WTC11 (cell line): ENCODE measurements around the gene GRAMD1A. TPM values are rescaled to one million over a fixed set of nuclear protein-coding genes. Genes with fewer than 3 reads are reported as not detected.

Experiments
- ATAC-seq: fragments of 200-7000 bp; cut with Tn5 transposase; 2 replicates; pipeline ENCODE4 v1.10.0; 2021; ENCODE audit warnings: mild to moderate bottlenecking, moderate library complexity
- CTCF ChIA-PET: fragments of 300-600 bp; sonication (Branson Sonifier 250); formaldehyde crosslinking; loops from one replicate; lab custom pipeline; 2021; ENCODE audit warnings: antibody characterized with exemption; lab: Charles Lee
- POLR2A ChIA-PET: fragments of 350-600 bp; sonication (Branson Sonifier 250); formaldehyde crosslinking; loops from one replicate; lab custom pipeline; 2021; ENCODE audit warnings: antibody characterized with exemption; lab: Charles Lee
- DNase-seq: peaks from one replicate; pipeline ENCODE4 v3.0.0; 2021; ENCODE audit warnings: low spot score
- H3K27ac Mint-ChIP-seq: 2 replicates; pipeline ENCODE4 v1.8.0; 2021; ENCODE audit warnings: mixed read lengths
- H3K27me3 Mint-ChIP-seq: 2 replicates; pipeline ENCODE4 v1.8.0; 2021; ENCODE audit warnings: low read depth, mild to moderate bottlenecking, moderate library complexity, mixed read lengths
- H3K36me3 Mint-ChIP-seq: 2 replicates; pipeline ENCODE4 v1.8.0; 2021; ENCODE audit warnings: mixed read lengths
- H3K4me1 Mint-ChIP-seq: 2 replicates; pipeline ENCODE4 v1.8.0; 2022; ENCODE audit warnings: mixed read lengths
- H3K4me3 Mint-ChIP-seq: 2 replicates; pipeline ENCODE4 v1.8.0; 2021; ENCODE audit warnings: mild to moderate bottlenecking, moderate library complexity, mixed read lengths
- H3K9me3 Mint-ChIP-seq: 2 replicates; pipeline ENCODE4 v1.8.0; 2021; ENCODE audit warnings: mixed read lengths
- IRF2 ChIP-seq: sonication (generic); formaldehyde crosslinking; IDR thresholded peaks from 2 replicates; pipeline ENCODE4 v1.8.0; 2022; ENCODE audit warnings: low read depth, missing genetic modification reagents, borderline replicate concordance
- KAT7 ChIP-seq: sonication (generic); formaldehyde crosslinking; IDR thresholded peaks from 2 replicates; pipeline ENCODE4 v1.8.1; 2023; ENCODE audit warnings: missing genetic modification reagents, mild to moderate bottlenecking, borderline replicate concordance
- NFATC4 ChIP-seq: fragments of 250-450 bp; sonication (Bioruptor Pico); IDR thresholded peaks from 2 replicates; pipeline ENCODE4 v1.9.0; 2021; ENCODE audit warnings: mild to moderate bottlenecking
- PRRX2 ChIP-seq: fragments of 250-450 bp; sonication (Bioruptor Pico); IDR thresholded peaks from 2 replicates; pipeline ENCODE4 v1.8.0; 2021; ENCODE audit warnings: mild to moderate bottlenecking
- RELA ChIP-seq: sonication (generic); formaldehyde crosslinking; IDR thresholded peaks from 2 replicates; pipeline ENCODE4 v1.8.1; 2022; ENCODE audit warnings: missing genetic modification reagents, mild to moderate bottlenecking, borderline replicate concordance
- SP1 ChIP-seq: sonication (generic); formaldehyde crosslinking; conservative IDR thresholded peaks from 2 replicates; pipeline ENCODE4 v1.8.1; 2022; ENCODE audit warnings: missing genetic modification reagents
- TEAD4 ChIP-seq: sonication (generic); formaldehyde crosslinking; IDR thresholded peaks from 2 replicates; pipeline ENCODE4 v1.8.0; 2022; ENCODE audit warnings: mild to moderate bottlenecking, missing genetic modification reagents
- ZNF121 ChIP-seq: sonication (generic); formaldehyde crosslinking; IDR thresholded peaks from 2 replicates; pipeline ENCODE4 v1.8.0; 2023; ENCODE audit warnings: missing genetic modification reagents
- ZNF423 ChIP-seq: fragments of 250-450 bp; sonication (Bioruptor Pico); IDR thresholded peaks from 2 replicates; pipeline ENCODE4 v2.1.2; 2022; ENCODE audit warnings: mild to moderate bottlenecking, moderate library complexity
- ZNF671 ChIP-seq: fragments of 250-450 bp; sonication (Bioruptor Pico); IDR thresholded peaks from 2 replicates; pipeline ENCODE4 v1.8.0; 2021; ENCODE audit warnings: mild to moderate bottlenecking
- total RNA-seq: library from RNA; stranded (reverse); gene quantifications from 3 replicates; pipeline ENCODE4 v1.2.3, GENCODE V29; 2021
- TF ChIP-seq, protein P1 (sequence below): sonication (generic); formaldehyde crosslinking; IDR thresholded peaks from 2 replicates; pipeline ENCODE4 v1.8.1; 2023; ENCODE audit warnings: mild to moderate bottlenecking, missing genetic modification reagents
- TF ChIP-seq, protein P2 (sequence below): sonication (generic); formaldehyde crosslinking; IDR thresholded peaks from 2 replicates; pipeline ENCODE4 v1.8.1; 2023; ENCODE audit warnings: mild to moderate bottlenecking, missing genetic modification reagents, moderate library complexity
- TF ChIP-seq, protein P3 (sequence below): sonication (generic); formaldehyde crosslinking; IDR thresholded peaks from 2 replicates; pipeline ENCODE4 v1.8.0; 2023; ENCODE audit warnings: missing genetic modification reagents, mild to moderate bottlenecking, borderline replicate concordance
- TF ChIP-seq, protein P4 (sequence below): sonication (generic); formaldehyde crosslinking; IDR thresholded peaks from 2 replicates; pipeline ENCODE4 v1.8.1; 2023; ENCODE audit warnings: mild to moderate bottlenecking, missing genetic modification reagents, moderate library complexity
- TF ChIP-seq, protein P5 (sequence below): fragments of 250-450 bp; sonication (Bioruptor Pico); IDR thresholded peaks from 2 replicates; pipeline ENCODE4 v2.1.2; 2022; ENCODE audit warnings: mild to moderate bottlenecking, moderate library complexity
- TF ChIP-seq, protein P6 (sequence below): sonication (generic); formaldehyde crosslinking; IDR thresholded peaks from 2 replicates; pipeline ENCODE4 v1.8.1; 2022; ENCODE audit warnings: mild to moderate bottlenecking, missing genetic modification reagents, moderate library complexity, borderline replicate concordance

GRAMD1A gene
- total RNA-seq, 1 experiment from 2014 or later = 389 TPM

DNA sequence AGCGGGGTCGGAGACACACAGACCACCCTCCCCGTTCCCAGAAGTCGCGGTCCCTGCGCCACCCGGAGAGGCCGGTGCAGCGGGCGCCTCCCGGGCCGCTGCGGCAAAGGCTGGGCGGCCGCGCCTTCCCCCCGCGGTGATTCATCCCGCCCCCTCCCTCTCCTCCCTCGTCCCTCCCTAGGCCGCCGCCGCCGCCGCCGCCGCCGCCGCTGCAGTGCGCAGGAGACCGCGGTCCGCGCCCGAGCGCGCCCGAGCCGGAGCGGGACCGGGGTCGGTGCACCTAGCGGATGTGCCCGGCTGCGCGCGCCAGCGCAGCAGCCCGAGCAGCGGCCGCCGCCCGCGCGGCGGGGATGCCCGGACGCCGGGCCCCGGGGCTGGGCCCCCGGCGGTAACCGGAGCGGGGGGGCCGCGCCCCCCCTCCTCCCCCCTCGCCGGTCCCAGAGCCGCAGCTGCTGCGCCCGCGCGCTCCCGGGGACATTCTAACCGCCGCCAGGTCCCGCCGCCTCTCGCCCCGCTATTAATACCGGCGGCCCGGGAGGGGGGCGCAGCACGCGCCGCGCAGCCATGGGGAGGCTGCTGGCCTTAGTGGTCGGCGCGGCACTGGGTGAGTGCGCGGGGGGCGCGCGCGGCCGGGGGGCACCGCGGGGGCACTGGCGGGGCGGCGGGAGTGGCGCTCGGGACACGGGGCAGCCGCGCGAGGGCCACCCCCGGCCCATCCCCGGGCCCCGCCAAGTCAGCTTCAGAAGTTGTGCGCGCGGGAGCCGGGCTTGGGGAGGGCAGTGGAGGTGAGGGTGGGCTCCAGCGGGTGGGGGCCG, 30.3 kb downstream of the GRAMD1A start, which contains the start of gene SCN1B (continued):
- TF ChIP-seq, protein P1, sequence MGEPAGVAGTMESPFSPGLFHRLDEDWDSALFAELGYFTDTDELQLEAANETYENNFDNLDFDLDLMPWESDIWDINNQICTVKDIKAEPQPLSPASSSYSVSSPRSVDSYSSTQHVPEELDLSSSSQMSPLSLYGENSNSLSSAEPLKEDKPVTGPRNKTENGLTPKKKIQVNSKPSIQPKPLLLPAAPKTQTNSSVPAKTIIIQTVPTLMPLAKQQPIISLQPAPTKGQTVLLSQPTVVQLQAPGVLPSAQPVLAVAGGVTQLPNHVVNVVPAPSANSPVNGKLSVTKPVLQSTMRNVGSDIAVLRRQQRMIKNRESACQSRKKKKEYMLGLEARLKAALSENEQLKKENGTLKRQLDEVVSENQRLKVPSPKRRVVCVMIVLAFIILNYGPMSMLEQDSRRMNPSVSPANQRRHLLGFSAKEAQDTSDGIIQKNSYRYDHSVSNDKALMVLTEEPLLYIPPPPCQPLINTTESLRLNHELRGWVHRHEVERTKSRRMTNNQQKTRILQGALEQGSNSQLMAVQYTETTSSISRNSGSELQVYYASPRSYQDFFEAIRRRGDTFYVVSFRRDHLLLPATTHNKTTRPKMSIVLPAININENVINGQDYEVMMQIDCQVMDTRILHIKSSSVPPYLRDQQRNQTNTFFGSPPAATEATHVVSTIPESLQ (CRISPR knock-in tag) = no peak
- 0 out of 2 replicates have a peak, but pooled peaks have one; percentile 26 for TF ChIP-seq NFATC4 (CRISPR knock-in tag)
- TF ChIP-seq ZNF671 (CRISPR knock-in tag) = peak; percentile 8; the same call in 1 of the 2 replicates

DNA sequence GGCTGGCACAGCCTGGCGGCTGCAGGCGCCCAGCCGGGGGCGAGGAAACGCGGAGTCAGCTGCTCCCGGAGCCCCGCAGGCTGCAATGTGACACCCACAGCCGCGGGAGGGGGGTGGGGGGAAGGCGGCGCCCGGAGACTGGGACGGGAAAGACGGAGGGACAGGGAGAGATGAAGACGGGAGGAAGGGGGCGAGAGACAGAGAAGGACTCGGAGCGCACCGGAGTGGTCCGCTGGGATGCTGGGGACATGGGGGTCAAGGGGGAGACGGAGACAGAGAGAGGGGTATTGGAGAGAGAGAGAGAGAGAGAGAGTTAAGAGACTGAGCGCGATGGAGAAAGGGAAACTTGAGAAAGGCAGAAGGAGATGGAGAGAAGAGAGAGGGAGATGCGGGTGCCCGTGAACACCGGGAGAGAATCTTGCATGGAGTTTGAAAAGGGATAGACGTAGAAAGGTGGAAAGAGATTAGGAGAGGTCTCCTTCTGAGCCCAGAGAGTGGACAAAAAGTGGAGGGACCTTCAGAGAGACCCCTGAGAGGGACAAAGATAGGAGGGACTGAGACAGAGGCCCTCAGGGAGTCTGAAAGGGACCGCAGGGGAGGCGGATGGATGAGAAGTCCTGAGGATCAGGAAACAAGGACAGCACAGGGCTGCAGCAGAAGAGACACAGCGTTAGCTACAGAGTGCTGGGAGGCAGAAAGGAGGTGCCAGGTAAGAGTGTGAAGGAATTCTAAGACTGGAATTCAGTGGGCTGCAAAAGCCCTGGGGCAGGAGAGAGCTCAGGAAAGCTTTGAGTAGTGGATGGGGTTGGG, 31.2 kb downstream of the GRAMD1A start:
- peaks cover 48% of the 10 kb centered on the region for H3K27me3 Mint-ChIP-seq
- peak; percentile 12 for ATAC-seq

More for the DNA sequence above, 31.2 kb downstream of the GRAMD1A start:
- no peak overlapping the region for H3K27ac Mint-ChIP-seq
- ChIA-PET POLR2A (interaction anchor here (0.6 kb wide), 2 partner anchors 36 to 297 kb away, joined by 3 to 4 read pairs; partner anchors contain the start of gene ZNF181), CTCF (interaction anchor here (0.6 to 2.1 kb wide), 8 partner anchors 10 to 193 kb away, joined by 3 to 10 read pairs (median 4); partner anchors contain the start of gene HPN)
- peak; percentile 44 for DNase-seq
- H3K9me3 Mint-ChIP-seq = no peaks in the 10 kb centered on the region
- TF ChIP-seq KAT7 = no peak
- TF ChIP-seq, protein P2, sequence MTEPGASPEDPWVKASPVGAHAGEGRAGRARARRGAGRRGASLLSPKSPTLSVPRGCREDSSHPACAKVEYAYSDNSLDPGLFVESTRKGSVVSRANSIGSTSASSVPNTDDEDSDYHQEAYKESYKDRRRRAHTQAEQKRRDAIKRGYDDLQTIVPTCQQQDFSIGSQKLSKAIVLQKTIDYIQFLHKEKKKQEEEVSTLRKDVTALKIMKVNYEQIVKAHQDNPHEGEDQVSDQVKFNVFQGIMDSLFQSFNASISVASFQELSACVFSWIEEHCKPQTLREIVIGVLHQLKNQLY (CRISPR knock-in tag) = no peak
- peak; percentile 88 for TF ChIP-seq ZNF121 (CRISPR knock-in tag)
- TF ChIP-seq, protein P3, sequence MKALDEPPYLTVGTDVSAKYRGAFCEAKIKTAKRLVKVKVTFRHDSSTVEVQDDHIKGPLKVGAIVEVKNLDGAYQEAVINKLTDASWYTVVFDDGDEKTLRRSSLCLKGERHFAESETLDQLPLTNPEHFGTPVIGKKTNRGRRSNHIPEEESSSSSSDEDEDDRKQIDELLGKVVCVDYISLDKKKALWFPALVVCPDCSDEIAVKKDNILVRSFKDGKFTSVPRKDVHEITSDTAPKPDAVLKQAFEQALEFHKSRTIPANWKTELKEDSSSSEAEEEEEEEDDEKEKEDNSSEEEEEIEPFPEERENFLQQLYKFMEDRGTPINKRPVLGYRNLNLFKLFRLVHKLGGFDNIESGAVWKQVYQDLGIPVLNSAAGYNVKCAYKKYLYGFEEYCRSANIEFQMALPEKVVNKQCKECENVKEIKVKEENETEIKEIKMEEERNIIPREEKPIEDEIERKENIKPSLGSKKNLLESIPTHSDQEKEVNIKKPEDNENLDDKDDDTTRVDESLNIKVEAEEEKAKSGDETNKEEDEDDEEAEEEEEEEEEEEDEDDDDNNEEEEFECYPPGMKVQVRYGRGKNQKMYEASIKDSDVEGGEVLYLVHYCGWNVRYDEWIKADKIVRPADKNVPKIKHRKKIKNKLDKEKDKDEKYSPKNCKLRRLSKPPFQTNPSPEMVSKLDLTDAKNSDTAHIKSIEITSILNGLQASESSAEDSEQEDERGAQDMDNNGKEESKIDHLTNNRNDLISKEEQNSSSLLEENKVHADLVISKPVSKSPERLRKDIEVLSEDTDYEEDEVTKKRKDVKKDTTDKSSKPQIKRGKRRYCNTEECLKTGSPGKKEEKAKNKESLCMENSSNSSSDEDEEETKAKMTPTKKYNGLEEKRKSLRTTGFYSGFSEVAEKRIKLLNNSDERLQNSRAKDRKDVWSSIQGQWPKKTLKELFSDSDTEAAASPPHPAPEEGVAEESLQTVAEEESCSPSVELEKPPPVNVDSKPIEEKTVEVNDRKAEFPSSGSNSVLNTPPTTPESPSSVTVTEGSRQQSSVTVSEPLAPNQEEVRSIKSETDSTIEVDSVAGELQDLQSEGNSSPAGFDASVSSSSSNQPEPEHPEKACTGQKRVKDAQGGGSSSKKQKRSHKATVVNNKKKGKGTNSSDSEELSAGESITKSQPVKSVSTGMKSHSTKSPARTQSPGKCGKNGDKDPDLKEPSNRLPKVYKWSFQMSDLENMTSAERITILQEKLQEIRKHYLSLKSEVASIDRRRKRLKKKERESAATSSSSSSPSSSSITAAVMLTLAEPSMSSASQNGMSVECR (CRISPR knock-in tag) = no peak
- no peak for TF ChIP-seq TEAD4
- no peak for TF ChIP-seq PRRX2
- TF ChIP-seq, protein P4, sequence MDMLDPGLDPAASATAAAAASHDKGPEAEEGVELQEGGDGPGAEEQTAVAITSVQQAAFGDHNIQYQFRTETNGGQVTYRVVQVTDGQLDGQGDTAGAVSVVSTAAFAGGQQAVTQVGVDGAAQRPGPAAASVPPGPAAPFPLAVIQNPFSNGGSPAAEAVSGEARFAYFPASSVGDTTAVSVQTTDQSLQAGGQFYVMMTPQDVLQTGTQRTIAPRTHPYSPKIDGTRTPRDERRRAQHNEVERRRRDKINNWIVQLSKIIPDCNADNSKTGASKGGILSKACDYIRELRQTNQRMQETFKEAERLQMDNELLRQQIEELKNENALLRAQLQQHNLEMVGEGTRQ (CRISPR knock-in tag) = peak; percentile 18; the same call in 1 of the 2 replicates
- TF ChIP-seq, protein P5, sequence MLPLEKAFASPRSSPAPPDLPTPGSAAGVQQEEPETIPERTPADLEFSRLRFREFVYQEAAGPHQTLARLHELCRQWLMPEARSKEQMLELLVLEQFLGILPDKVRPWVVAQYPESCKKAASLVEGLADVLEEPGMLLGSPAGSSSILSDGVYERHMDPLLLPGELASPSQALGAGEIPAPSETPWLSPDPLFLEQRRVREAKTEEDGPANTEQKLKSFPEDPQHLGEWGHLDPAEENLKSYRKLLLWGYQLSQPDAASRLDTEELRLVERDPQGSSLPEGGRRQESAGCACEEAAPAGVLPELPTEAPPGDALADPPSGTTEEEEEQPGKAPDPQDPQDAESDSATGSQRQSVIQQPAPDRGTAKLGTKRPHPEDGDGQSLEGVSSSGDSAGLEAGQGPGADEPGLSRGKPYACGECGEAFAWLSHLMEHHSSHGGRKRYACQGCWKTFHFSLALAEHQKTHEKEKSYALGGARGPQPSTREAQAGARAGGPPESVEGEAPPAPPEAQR (CRISPR knock-in tag) = no peak
- TF ChIP-seq ZNF423 (CRISPR knock-in tag) = no peak; the same call in 1 of the 2 replicates
- TF ChIP-seq IRF2 (CRISPR knock-in tag) = no peak
- TF ChIP-seq, protein P6, sequence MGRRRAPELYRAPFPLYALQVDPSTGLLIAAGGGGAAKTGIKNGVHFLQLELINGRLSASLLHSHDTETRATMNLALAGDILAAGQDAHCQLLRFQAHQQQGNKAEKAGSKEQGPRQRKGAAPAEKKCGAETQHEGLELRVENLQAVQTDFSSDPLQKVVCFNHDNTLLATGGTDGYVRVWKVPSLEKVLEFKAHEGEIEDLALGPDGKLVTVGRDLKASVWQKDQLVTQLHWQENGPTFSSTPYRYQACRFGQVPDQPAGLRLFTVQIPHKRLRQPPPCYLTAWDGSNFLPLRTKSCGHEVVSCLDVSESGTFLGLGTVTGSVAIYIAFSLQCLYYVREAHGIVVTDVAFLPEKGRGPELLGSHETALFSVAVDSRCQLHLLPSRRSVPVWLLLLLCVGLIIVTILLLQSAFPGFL (CRISPR knock-in tag) = no peak
- TF ChIP-seq RELA (CRISPR knock-in tag) = no peak
- no peak for TF ChIP-seq SP1 (CRISPR knock-in tag)
- TF ChIP-seq, all 79 proteins: peak for 2
- Mint-ChIP-seq H3K36me3 (peaks cover 18% of the 10 kb centered on the region), H3K4me1 (peaks cover 8% of the 10 kb centered on the region), H3K4me3 (peak overlapping the region; percentile 79)
